BE2C (cell line): Measurements from ENCODE around the gene ECT2L.

Experiments
- DNase-seq: peaks from one replicate; pipeline ENCODE4 v3.0.0-alpha.2; 2020
- H3K27me3 ChIP-seq: fragments of 250-450 bp; sonication (Bioruptor Pico); 2 replicates; pipeline ENCODE4 v1.5.1; 2020; ENCODE audit warnings: mild to moderate bottlenecking
- H3K36me3 ChIP-seq: fragments of 250-450 bp; sonication (Bioruptor Pico); 2 replicates; pipeline ENCODE4 v1.5.1; 2020; ENCODE audit warnings: mild to moderate bottlenecking
- H3K4me1 ChIP-seq: fragments of 250-450 bp; sonication (Bioruptor Pico); 2 replicates; pipeline ENCODE4 v1.5.1; 2020
- H3K4me3 ChIP-seq: 2 replicates; pipeline ENCODE4 v1.5.1; 2011; ENCODE audit warnings: low read depth, low read length
- H3K9me3 ChIP-seq: fragments of 250-450 bp; sonication (Bioruptor Pico); 2 replicates; pipeline ENCODE4 v1.5.1; 2020
- TF ChIP-seq, protein P1 (sequence below): IDR thresholded peaks from 2 replicates; pipeline ENCODE4 v1.5.1; 2012; ENCODE audit warnings: mild to moderate bottlenecking, low read depth, low read length

Gene ECT2L

DNA sequence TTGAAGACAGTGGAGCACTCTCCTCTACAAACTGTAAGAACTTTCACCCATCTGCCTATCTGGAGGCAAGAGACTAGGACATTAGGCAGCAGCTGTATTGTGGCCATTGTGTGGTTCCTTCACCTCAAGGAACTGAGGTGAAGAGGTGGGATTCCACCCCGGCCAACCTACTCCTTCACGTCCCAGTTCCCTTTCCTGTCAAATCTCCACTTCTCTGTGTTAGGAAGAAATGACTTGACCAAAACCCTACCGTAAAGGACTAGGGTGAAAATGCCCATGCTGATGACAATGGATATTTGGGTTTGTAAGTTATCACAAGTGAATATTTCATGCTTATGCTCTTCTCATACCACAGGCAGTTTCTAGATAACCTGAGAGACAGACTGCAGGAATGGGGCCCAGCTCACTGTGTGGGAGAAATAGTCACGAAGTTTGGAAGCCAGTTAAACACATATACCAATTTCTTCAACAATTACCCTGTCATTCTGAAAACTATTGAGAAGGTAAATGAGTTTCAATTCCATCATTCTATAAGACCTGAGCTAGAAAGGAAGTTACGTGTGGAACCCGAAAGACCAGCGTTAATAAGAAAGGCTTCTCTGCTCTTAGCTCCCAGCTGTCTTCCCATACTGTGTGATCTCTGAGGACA lies 86.6 kb downstream of the ECT2L start:
- Histone ChIP-seq H3K27me3 (no peaks in the 10 kb centered on the region), H3K4me3 (no peak overlapping the region), H3K36me3 (no peaks in the 10 kb centered on the region), H3K9me3 (no peaks in the 10 kb centered on the region), H3K4me1 (no peaks in the 10 kb centered on the region)
- no peak for DNase-seq
- TF ChIP-seq, protein P1, sequence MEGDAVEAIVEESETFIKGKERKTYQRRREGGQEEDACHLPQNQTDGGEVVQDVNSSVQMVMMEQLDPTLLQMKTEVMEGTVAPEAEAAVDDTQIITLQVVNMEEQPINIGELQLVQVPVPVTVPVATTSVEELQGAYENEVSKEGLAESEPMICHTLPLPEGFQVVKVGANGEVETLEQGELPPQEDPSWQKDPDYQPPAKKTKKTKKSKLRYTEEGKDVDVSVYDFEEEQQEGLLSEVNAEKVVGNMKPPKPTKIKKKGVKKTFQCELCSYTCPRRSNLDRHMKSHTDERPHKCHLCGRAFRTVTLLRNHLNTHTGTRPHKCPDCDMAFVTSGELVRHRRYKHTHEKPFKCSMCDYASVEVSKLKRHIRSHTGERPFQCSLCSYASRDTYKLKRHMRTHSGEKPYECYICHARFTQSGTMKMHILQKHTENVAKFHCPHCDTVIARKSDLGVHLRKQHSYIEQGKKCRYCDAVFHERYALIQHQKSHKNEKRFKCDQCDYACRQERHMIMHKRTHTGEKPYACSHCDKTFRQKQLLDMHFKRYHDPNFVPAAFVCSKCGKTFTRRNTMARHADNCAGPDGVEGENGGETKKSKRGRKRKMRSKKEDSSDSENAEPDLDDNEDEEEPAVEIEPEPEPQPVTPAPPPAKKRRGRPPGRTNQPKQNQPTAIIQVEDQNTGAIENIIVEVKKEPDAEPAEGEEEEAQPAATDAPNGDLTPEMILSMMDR = no peak

GRCh38 chr6:138885156-138885819 lies 89.4 kb downstream of the ECT2L start:
- no peaks in the 10 kb centered on the region for H3K9me3 ChIP-seq
- H3K4me1 ChIP-seq = no peaks in the 10 kb centered on the region
- H3K4me3 ChIP-seq = no peak overlapping the region
- no peak for DNase-seq
- TF ChIP-seq, protein P1 = no peak
- H3K27me3 ChIP-seq = no peaks in the 10 kb centered on the region
- no peaks in the 10 kb centered on the region for H3K36me3 ChIP-seq

DNA sequence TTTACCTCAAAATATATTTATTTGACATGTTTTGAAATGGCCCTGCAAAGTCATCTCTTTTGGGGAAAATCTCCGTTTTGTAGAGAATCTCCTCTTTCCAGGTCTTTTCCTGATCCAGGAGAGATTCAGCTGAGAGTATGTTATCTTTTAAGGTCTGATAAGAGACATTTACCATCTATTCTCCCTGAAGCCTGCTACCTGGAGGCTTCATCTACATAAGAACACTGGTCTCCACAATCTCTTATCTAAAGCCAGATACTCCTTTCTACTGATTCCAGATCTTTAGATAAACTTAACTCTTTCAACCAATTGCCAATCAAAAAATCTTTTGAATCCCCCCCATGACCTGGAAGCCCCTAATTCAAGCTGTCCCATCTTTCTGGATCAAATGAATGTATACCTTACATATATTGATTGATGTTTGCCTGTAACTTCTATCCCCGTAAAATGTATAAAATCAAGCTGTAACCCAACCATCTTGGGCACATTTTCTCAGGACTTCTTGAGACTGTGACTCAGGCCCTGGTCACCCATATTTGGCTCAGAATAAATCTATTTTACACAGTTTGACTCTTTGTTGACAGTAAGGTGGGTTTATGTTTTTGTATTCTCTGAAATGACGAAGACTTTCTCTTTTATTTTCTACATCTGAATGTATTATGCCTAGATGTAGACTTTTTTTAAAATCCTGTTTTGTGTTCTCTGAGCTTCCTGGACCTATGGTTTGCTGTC lies 95.5 kb downstream of the ECT2L start:
- Histone ChIP-seq H3K4me1 (no peaks in the 10 kb centered on the region), H3K9me3 (no peaks in the 10 kb centered on the region), H3K27me3 (no peaks in the 10 kb centered on the region), H3K4me3 (no peak overlapping the region), H3K36me3 (no peaks in the 10 kb centered on the region)
- DNase-seq = no peak
- TF ChIP-seq, protein P1 = no peak

DNA sequence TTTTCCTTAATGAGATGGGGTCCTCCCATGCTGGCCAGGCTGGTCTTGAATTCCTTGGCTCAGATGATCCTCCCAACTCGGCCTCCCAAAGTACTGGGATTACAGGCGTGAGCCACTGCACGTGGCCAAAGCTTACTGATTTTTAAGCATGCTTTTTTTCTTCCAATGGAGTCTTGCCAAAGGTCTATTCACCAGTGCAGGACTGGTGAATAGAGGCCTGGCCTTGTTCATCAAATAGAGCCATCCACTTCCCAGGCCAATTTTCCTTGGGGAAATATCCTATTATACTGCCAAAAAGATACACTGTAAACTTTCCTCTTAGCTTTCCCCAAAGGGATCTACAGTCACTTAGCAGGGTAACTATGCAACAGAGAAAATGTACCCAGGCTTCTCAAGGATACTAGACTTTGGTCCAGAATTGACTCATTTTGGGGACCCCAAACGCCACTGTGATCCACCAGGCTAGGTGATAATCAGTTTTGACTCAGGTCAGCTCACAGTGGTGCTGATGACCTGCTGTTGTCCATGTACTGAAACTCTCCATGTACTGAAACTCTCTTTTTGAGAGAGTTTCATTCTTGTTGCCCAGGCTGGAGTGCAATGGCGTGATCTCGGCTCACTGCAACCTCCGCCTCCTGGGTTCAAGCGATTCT lies 100.3 kb downstream of the ECT2L start:
- Histone ChIP-seq H3K36me3 (peaks cover 7% of the 10 kb centered on the region; the same call in 1 of the 2 replicates), H3K9me3 (no peaks in the 10 kb centered on the region), H3K4me3 (no peak overlapping the region), H3K4me1 (no peaks in the 10 kb centered on the region), H3K27me3 (no peaks in the 10 kb centered on the region)
- no peak for DNase-seq
- TF ChIP-seq, protein P1 = no peak

DNA sequence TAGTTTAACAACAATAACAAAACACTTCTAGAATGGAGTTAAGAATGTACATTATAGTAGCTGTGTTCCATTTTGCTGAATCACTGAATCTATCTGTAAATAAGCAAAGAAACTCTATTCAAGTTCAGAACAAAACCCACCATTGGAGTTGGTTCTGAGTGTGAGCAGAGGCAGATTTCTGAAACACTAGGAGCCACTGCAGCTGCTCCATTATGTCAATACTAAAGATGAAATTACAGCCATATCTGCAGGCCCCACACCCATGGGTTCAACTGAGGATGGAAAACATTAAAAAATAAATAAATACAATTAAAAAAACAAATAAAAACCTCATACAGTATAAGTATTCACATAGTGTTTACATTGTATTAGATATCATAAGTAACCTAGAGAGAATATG lies 101.1 kb downstream of the ECT2L start:
- H3K4me1 ChIP-seq = no peaks in the 10 kb centered on the region
- DNase-seq = no peak
- TF ChIP-seq, protein P1 = no peak
- no peaks in the 10 kb centered on the region for H3K9me3 ChIP-seq
- H3K4me3 ChIP-seq = no peak overlapping the region
- H3K36me3 ChIP-seq = peaks cover 7% of the 10 kb centered on the region; the same call in 1 of the 2 replicates
- H3K27me3 ChIP-seq = no peaks in the 10 kb centered on the region
